Measurements from ENCODE around the gene DNAJB13.

- no peak for TF ChIP-seq CTCF (conservative IDR thresholded peaks at IDR 0.05; ENCODE audit: low read depth, low read length)
- no peak for TF ChIP-seq EZH2phosphoT487 (IDR thresholded peaks at IDR 0.05; ENCODE audit: borderline replicate concordance, low read length)
- no peak for TF ChIP-seq EZH2 (IDR thresholded peaks at IDR 0.05; ENCODE audit: low read length, unreplicated experiment)
These were observed 32.3 kb downstream of the DNAJB13 start for GRCh38 chr11:73982990-73983740.

Measured in PC-3 (cell line).